GOT3 (cell line): Measurements from ENCODE around the gene XIRP1.

Experiments used
- DNase-seq: peaks from one replicate; lab custom pipeline; 2025; ENCODE audit warnings: mixed read lengths; lab: John Stamatoyannopoulos, UW

The XIRP1 gene

DNA sequence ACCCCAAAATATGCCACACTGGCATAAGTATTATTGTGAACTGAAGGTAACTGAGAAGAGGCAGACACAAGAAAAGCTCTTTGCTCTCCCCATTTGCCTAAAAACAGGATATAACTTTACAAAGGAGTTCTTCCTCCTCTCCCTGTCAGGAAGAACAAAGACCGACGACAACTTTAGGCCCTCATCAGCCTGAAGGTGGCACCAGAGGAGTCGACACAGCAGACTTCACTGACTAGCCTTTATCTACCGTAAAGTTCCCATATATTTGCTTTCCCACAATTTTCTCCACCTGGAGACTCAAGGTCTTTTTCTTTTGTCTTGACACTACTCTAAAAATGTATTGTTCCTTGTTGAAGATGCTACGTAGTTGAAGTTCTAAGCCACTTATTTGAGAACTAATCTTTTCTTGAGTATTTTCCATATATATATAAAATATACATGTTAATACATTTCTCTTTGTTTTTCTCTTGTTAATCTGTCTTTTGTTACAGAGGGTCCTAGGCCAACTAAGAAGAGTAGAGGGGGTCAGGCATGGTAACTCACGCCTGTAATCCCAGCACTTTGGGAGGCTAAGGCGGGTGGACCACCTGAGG is 16.2 kb upstream of the XIRP1 start:
- DNase-seq = no peak

DNA sequence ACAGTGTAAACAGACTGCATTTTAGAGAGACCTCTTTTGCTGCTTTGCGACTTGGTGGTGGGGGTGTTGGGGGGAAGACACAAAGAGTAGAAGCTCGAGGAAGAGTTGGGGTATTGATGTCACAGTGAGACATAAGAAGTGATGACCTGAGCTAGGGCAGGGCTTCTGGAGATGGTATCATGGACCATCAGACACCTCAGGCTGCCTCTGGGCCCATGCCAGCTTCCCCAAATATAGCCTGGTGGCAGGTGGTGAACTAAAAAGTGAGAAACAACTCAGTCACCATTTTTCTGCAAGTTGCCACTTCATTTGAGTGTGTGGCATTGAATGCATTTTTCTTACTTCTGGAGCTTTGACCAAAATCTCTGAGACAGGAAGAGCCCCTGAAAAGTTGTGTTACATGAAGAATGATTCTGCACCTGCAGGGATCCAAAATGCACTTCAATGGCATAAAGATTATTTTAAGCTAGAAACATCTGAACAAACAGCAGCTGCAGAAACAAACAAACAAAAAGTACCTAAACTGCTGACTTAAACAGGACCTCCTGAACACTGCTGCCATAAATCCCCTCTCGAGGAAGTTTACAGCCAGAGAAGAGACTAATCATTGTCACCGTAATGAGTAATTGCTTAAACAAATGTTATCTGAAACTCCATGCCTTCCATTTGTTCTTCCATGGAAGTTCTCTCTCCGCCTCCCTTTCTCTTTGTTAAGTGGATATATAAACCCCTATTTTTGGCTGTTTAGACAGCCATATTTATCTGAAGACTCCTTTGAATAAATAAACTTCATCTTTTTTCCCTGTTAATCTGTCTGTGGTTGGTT is 15.2 kb upstream of the XIRP1 start:
- DNase-seq = no peak

DNA sequence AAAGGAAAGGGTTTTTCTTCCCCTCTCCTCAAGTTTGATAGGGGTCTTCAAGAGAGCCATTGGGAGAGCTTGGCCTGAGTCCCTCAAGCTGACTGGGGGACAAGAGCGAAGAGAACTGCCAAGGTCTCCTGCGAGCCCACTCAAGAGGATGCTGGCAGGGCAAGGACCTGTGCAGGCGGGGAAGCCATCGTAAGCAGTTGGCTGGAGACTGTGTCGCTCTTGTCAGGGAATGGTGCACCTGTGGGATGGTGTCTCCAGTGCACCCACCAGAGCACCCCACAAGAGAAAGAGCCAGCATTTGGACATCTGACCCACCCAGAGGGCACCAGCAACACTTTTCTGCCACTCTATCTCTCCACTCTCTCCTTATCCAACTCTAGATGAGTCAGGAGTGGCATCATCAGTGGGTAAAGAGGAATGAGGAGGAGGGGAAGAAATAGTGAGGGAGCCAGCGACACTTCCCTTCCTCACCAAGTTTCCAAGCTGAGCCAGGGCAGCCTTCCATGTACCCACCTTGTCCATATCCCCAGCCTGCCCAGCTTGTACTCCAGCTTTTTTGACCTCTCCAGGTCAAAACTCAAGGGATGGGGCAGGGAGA is 13.6 kb upstream of the XIRP1 start:
- DNase-seq = no peak

DNA sequence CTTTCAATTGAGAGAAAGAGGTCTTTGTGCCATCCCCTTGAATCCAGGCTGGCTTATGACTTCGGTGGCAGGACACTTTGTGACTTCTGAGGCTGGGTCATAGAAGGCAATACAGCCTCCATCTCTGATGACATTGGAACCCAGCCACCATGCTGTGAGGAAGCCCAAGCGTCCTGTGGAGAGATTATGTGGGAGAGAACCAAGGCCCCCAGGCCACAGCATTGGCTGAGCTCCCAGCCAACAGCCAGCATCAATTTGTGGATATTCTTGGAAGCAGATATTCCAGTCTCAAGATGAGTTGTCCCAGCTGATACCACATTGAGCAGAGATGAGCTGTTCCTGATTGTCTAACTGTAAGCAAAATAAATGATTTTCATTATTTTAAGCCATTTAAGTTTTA is 12.7 kb upstream of the XIRP1 start:
- DNase-seq = no peak

DNA sequence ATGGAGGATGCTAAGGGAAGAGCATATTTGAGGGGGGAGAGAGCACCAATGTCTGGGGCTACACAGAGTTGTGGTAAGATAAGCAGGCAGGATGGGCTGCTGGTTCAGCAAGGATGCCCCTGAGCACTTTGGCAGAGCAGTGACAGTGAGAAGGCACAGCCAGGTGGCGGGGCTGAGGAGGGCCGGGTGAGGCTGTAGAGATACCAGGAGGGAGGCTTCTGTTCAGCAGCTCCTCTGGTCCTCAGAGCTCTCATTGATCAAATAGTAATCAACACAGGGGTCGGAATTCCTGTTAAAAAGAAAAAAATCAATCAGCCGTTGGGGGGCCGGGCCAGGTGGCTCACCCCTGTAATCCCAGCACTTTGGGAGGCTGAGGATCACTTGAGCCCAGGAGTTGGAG is 11.5 kb upstream of the XIRP1 start:
- DNase-seq = no peak

DNA sequence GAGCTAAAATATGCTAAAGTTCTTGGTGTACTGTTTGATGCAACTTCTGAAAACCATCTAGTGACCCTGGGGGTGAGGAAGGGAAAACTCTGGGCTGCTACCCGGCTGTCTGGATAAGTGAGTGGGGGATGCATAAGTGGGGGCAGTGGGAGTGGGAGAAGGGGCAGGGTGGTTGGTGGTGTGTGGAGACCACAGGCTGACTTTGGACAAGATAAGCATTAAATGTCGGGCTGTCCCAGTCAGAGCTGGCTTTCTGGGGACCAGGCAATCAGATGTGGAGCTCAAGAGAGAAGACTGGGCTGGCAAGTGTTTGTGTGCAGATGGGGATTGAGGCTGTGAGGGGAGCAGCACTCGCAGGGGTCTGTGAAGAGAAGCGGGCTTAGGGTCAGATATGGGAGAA is 11.0 kb upstream of the XIRP1 start:
- DNase-seq = no peak

DNA sequence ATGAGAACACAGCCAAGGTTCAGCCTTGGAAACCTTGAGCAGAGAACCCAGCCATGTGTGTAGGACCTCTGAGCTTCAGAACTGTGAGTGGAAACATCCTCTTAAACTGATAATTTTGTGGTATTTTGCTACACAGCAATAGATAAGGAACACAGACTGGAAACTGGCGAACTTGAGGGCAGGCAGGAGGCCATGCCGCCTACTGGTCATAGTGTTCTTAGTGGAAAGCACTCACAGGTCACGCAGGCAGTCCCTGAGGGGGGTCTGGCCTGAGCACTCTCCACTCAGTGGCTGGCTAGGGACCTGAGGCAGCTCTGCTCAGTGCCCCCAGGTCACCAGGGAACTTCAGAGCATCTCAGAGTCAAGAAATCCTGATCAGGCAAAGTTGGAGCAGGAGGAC is 9.7 kb upstream of the XIRP1 start:
- no peak for DNase-seq

DNA sequence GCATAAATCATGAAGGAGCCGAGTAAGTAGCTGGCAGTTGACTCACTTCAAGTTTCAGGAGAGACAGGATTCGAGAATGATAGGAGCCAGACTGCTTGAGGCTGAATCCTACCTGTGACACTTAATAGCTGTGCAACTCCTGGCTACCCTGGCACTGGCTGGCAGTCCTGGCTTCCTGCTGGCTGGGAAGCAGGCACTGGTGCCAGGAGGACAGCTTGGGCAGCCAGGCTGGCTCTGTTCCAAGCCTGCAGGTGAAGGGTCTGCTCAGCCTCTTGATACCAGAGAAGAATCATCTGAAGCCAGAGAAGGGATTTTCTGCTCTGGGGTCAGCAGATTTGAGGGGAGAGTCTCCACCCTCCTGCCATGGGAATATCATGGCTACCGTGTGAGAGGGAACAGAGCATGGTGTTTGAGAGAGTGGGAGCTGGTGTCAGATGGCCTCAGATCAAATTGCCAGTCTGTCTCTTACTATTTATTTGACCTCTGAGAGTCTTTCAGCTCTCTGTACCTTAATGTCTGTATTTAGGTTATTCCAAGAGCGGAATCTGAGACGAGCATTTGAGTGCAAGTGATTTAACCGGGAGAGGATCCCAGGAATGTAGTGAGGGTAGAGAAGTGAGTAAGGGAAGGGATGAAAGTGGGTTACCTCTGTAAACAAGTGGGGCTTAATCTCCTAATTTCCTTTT is 4.4 kb upstream of the XIRP1 start:
- no peak for DNase-seq

DNA sequence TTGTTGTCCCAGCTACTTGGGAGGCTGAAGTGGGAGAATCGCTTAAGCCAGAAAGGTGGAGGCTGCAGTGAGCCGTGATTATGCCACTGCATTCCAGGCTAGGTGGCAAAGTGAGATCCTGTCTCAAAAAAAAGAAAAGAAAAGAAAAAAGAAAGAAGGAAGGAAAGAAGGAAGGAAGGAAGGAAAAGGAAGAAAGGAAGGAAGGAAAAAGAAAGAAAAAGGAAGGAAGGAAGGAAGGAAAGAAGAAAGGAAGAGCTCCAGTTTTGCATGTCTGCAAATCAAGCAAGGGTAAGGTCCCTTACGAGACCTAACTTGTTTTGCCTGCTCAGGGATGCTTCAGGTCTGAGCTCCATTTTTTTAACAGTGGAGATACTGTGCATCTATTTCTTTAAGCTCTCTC is 3.6 kb upstream of the XIRP1 start:
- DNase-seq = no peak

DNA sequence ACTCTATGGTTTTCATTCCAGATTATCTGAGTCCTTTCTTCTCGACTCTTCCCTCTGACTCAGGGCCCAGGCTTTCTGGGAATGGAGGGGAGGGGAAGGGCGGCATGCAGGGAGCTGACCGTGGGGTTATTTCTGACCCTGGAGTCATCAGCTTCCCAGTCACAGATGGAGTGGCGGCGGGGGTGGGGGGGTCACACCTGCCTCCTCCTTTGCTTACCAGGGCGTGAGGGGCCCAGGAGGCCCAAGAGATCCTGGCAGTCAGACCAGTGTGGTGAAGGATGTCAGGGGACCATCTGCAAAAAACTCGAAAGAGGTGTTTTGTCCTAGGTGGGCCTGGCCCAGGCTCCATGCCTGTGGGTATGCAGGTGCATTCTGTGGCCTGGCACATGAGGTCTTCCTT is 996 bp upstream of the XIRP1 start:
- DNase-seq = no peak

DNA sequence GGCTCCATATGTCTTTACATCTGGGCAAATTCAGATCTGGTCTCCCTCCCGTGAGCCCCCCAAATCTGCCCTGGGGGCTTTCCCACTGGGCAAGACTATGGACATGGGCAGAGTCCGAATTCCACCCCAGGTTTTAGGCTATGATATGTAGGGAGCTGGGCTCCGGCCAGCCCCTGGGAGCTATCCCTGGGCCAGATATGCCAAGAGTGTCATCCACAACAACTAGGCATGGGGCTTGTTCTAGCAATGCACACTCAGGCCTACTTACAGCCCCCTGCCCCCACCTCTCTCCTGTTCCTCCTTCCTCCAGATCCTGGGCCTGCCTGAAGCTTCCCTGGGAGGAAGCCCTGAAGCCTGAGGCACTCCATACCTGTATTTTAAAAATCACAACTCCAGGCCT is 622 bp downstream of the XIRP1 start:
- no peak for DNase-seq

DNA sequence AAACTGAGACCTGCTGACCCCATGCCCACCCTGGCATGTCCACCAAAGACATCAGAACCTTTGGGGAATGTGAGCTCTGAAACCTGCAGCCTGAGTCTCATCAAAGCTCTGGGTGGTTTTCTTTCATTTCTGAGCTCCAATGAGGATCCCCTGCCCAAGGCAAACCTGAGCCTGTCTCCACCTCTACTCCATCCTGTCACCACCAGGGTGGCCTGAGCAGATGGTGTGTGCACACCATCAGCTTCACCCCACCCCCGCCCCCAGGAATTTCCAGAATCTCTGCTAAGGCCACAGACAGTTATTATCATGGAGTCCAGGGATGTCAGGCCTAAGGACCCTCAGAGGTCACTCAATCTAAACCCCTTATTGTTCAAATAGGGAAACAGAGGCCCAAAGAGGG is 1.3 kb downstream of the XIRP1 start:
- DNase-seq = no peak

DNA sequence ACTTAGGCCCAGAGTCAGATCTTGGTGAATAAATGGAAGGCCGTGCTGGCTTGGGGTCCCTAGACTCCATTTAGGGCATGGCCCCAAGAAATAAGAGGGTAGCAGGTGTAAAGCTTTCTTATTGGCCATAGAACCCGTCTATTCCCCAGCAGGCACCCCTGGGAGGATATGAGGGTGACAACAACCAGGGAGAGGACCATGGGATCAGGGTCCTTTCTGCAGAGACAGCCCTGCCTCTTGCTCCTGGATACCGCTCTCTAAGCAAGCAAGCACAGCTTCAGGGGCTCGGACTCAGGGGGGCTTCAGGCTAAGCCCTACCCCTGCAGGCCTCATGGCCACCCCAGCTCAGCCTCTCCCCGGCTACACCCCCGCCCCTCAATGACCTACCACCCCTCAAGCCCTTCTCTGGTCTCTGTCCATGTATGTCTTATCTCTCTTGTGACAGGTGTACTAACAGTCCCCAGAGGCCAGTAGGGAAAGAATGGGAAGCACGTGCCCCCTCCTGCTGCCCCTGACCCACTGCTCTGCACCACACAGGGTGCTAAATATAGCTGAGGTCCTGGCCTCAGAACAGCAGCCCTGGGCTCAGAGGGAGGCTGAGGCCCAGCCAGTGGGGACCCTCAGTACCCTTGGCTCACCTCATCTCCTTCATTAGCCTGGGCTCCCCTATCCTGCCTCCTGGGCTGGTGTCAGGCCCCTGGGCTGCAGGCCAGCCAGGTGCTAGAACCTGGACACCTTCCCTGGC is 1.9 kb downstream of the XIRP1 start:
- no peak for DNase-seq

DNA sequence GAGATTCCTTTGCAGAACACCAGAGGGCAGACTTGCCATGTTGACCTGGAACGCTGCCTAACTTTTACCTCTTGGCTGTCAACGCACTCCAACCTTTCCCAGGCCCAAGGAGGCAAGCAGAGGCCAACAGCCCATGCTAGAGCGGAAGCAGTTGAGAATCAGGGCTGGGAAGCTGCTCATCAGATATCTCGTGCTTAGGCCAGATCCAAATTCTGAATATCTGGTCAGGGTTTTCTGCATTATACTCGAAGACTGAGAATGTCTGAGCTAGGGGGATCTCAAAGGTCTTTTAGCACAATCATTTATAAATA is 2.5 kb downstream of the XIRP1 start:
- no peak for DNase-seq

DNA sequence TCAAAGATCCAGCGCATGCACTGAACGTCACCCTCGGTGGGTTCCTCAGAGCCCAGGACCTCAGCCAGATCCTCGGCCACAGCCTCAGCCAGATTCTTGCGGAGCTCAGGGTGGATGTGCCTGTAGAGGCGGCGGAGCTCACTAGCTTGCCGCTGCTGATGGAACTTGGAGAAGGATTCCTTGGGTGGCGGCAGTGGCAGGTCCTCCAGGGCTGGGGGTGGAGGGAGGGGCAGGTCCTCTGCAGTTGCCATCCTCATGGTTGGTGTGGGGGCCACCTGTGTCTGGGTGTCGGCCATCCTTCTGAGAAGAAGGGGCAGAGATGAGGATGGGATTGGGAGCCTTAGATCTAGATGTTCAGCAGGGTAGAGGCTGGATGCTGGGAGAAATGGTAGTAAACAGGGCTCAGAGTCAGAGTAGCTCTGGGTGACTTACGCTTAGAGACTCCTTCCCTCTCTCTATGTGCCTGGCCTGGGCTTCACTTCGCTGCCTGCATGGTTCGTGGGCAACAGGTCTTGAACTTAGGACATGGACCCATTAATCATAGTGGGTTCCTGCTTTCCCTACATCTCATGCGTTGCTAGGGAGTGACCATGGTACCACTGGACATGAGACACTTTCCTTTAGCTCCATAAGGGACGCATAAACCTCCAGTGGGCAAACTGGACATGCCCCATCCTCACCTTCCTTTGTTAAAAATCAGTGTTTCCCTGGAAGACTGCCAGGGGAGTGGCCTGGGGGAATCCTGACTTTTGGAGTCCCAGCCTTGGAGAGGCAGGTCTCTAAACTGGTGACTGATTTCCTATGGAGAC is 3.0 kb downstream of the XIRP1 start:
- DNase-seq = no peak

DNA sequence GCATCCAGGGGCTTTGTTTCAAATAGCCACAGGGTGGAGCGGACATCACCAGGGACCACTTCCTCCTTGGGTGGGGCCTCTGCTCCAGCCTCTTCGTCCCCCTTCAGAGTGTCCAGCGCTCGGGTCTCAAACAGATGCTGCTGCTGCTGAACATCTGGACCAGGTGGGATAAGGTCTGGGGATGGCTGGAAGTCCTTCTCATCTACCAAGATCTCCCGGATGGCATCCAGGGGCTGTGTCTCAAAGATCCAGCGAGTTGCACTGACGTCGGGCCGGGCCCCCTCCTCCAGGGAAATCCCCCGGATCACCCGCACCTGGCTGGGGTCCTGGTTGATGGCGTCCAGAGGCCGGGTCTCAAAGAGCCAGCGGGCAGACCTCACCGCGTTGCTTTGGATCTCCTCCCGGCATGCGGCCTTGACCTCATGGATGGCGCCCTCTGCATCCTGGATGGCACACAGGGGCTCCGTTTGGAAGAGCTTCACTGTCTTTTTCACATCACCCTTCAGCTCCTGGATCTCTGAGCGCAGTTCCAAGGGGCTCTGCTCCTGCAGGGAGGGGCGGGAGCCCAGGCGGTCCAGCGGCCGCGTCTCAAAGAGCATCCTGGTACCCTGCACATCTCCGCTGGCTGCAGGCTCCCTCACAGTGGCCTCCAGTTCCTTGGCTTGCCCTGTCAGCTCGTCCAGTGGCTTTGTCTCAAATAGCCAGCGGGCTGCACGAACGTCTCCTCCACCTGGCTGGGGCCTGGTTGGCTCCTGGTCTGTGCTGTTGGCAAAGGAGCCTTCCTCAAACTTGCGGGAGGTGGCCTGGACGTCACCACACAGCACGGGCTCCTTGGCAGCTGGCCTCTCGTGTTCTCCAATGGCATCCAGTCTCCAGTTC is 3.9 kb downstream of the XIRP1 start:
- no peak for DNase-seq

DNA sequence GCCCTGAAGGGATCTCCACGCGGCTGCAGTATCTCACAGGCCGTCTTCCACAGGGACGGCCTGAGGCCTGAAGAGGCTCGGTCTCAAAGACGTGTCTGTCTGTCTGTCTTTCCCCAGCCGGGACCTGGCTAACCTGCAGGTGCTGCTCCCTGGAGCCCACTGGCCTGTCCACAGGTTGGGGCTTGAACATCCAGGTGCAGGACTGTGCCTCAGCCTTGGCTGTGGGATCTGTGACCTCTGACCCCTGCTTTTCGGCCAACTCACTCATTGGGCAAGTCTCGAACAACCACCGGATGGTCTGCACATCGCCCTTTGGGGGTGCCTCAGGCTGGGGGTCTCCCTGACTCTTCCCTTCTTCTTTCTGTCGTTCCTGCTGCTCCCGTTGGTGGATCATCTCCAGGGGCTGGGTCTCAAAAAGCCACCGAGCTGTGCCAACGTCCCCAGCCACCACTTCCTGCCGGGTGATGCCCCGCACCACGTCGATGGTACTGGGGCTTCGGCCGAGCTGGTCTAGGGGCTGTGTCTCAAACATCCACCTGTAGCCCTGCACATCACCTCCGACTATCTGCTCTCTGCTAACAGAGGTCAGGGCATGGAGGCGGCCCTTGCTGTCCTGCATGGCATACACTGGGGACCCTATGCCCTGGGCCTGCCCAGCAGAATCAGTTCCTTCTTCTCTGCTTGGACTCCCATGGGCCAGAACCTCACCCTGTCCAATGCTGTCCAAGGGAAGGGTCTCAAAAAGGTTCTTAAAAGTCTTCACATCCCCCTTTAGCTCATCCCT is 4.8 kb downstream of the XIRP1 start:
- no peak for DNase-seq

DNA sequence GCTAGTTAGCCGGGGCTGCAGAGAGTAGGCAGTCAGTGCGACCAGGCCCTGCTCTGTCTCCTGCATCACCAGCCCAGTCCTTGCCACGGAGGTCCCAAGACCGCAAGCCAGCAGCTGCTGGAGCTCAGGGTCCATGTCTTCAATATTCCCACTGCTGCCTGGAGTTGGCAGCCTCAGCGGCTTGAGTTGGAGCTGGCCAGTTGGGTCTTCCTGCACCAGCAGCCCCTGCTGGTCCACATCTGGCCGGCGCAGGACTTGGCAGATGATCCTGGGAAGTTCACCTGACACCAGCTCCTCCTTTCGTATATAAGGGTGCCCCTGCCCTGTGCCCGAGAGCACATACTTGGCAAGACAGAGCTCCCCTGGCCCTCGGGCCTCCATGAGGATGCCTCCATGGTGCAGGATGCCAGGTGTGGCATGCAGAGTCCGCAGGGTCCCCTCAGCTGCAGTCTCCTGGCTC is 5.7 kb downstream of the XIRP1 start:
- no peak for DNase-seq

DNA sequence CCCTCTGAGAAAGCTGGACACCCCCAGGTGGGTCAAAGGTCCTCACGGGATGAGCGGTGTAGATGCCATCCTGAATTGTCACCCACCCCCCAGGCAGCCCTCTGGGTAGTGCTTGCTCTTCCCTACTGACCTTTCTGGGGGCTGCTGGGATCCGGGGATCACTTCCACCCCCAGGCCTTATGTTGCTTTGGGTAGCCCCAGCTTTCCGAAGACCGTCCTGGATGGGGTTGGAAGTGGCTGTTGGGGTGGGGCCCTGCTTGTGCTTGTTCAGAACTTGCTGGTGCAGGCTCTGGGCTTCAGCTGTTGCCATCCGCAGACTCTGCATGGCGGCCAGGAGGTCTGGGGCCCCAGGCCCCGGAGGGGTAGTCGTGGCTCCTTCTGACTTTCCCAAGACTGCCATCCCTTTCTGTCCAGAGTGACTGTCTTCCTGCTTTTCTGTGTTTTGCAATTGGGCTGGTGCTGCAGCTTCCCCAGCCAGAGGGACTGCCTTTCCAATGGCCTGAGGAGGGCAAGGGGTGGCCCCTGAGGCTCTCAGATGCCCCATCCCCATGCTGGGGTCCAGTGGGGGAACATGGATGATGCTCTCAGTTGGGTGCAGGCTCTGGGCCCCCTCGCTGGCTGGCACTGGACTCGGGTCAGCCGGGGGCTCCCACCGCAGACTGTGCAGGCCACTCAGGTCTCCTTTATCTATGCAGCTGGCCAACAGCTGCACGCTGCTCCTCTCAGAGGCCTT is 6.3 kb downstream of the XIRP1 start:
- no peak for DNase-seq
